Hepatocyte (in vitro differentiated cells): Measurements from ENCODE around the gene ZNF511.

Experiments
- EZH2 ChIP-seq: fragments of 200-600 bp; sonication (generic); IDR thresholded peaks from 2 replicates; pipeline ENCODE4 v1.6.1; 2016; ENCODE audit warnings: antibody characterized with exemption, mild to moderate bottlenecking, borderline replicate concordance
- EZH2phosphoT487 ChIP-seq: fragments of 200-600 bp; sonication (generic); IDR thresholded peaks from one replicate; pipeline ENCODE4 v1.6.1; 2018; ENCODE audit warnings: antibody characterized with exemption, mild to moderate bottlenecking, low read depth, moderate library complexity; ENCODE audit not compliant: unreplicated experiment, severe bottlenecking
- TF ChIP-seq, protein P1 (sequence below): fragments of 200-600 bp; sonication (generic); IDR thresholded peaks from 2 replicates; pipeline ENCODE4 v1.5.1; 2016; ENCODE audit warnings: antibody characterized with exemption, mild to moderate bottlenecking; ENCODE audit not compliant: poor library complexity

DNA sequence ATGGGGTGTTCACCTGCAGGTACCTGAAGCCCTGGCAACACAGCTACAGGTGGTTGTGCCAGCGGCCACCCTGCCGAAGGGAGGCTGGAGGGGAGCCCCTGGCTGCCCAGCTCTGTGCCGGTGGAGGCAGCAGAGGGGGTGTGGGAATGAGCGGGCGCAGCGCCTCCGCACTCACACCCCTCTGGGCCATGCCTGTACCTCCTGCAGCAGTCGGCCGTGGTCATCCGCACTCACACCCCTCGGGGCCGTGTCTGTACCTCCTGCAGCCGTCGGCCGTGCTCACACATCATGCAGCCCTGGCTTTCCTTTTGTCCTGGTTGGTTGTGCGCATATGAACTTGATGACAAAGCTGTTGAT, 1.7 kb downstream of the ZNF511 start:
- TF ChIP-seq, protein P1, sequence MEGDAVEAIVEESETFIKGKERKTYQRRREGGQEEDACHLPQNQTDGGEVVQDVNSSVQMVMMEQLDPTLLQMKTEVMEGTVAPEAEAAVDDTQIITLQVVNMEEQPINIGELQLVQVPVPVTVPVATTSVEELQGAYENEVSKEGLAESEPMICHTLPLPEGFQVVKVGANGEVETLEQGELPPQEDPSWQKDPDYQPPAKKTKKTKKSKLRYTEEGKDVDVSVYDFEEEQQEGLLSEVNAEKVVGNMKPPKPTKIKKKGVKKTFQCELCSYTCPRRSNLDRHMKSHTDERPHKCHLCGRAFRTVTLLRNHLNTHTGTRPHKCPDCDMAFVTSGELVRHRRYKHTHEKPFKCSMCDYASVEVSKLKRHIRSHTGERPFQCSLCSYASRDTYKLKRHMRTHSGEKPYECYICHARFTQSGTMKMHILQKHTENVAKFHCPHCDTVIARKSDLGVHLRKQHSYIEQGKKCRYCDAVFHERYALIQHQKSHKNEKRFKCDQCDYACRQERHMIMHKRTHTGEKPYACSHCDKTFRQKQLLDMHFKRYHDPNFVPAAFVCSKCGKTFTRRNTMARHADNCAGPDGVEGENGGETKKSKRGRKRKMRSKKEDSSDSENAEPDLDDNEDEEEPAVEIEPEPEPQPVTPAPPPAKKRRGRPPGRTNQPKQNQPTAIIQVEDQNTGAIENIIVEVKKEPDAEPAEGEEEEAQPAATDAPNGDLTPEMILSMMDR: no peak
- no peak for TF ChIP-seq EZH2
- TF ChIP-seq EZH2phosphoT487: no peak
